B cell (primary cell): ENCODE results near the gene KCNC1. TPM values are rescaled to one million over a fixed set of nuclear protein-coding genes. Genes with fewer than 3 reads are reported as not detected.

Experiments used
- ATAC-seq: fragments of 200-7000 bp; cut with Tn5 transposase; one replicate; pipeline ENCODE4 v1.10.0; 2021; ENCODE audit warnings: low read depth, mild to moderate bottlenecking, moderate number of reproducible peaks, moderate library complexity
- CTCF ChIA-PET: fragments of 350-600 bp; sonication (Branson Sonifier 250); formaldehyde crosslinking; loops from one replicate; lab custom pipeline; 2021; ENCODE audit warnings: antibody characterized with exemption, inconsistent platforms; lab: Charles Lee
- POLR2A ChIA-PET: fragments of 350-600 bp; sonication (Branson Sonifier 250); formaldehyde crosslinking; loops from one replicate; lab custom pipeline; 2021; ENCODE audit warnings: antibody characterized with exemption; lab: Charles Lee
- DNase-seq: peaks from one replicate; pipeline ENCODE4 v3.0.0; 2013
- H2AFZ ChIP-seq: 2 replicates; pipeline ENCODE4 v1.6.1; 2012; ENCODE audit warnings: mild to moderate bottlenecking, low read depth, low read length; ENCODE audit not compliant: insufficient read depth, poor library complexity, severe bottlenecking
- H3K27ac ChIP-seq, 2 donors: 1 replicate in 1 of 2; 2 replicates in 1 of 2; pipeline ENCODE4 v1.5.1; 2012 to 2013; ENCODE audit warnings: low read length in 2 of 2, mild to moderate bottlenecking in 2 of 2, moderate library complexity in 1 of 2
- H3K27me3 ChIP-seq, 4 experiments: fragments of 200-600 bp in 1 of 4; sonication (generic) in 1 of 4; replicated peaks in 1 of 4; 1 replicate in 2 of 4; 2 replicates in 2 of 4; pipeline versions ENCODE4 v1.6.1 to v1.7.0; 2013 to 2016; ENCODE audit warnings: low read length in 3 of 4, mild to moderate bottlenecking in 2 of 4, mixed read lengths in 1 of 4, moderate library complexity in 1 of 4; ENCODE audit not compliant: insufficient read depth in 4 of 4, control insufficient read depth in 3 of 4; ENCODE audit errors: control extremely low read depth in 1 of 4
- H3K36me3 ChIP-seq, 2 experiments: replicated peaks in 1 of 2; 1 replicate in 1 of 2; 2 replicates in 1 of 2; pipeline versions ENCODE4 v1.6.1 to v1.7.1; 2013; ENCODE audit warnings: low read length in 1 of 2; ENCODE audit not compliant: insufficient read depth in 2 of 2, control insufficient read depth in 1 of 2; ENCODE audit errors: control extremely low read depth in 1 of 2, extremely low read depth in 1 of 2
- H3K4me1 ChIP-seq, 2 donors: fragments of 200-600 bp in 1 of 2; sonication (generic) in 1 of 2; 1 replicate in 1 of 2; 2 replicates in 1 of 2; pipeline versions ENCODE4 v1.5.1 to v1.6.1; 2013 to 2017; ENCODE audit warnings: low read length in 2 of 2; ENCODE audit not compliant: control insufficient read depth in 2 of 2, insufficient read depth in 2 of 2
- H3K4me2 ChIP-seq: replicated peaks from 2 replicates; pipeline ENCODE3; 2012; ENCODE audit warnings: mild to moderate bottlenecking, low read depth, low read length; ENCODE audit not compliant: poor library complexity, severe bottlenecking
- H3K4me3 ChIP-seq, 5 experiments: fragments of 200-600 bp in 1 of 5; sonication (generic) in 1 of 5; 1 replicate in 3 of 5; 2 replicates in 2 of 5; pipeline versions ENCODE4 v1.5.1 to v1.7.0; 2011 to 2016; ENCODE audit warnings: low read length in 4 of 5, mild to moderate bottlenecking in 4 of 5, low read depth in 2 of 5, control low read depth in 1 of 5, moderate library complexity in 1 of 5; ENCODE audit not compliant: insufficient read depth in 1 of 5; ENCODE audit errors: control extremely low read depth in 1 of 5, extremely low read depth in 1 of 5
- H3K79me2 ChIP-seq: fragments of 200-600 bp; sonication (generic); one replicate; pipeline ENCODE4 v1.6.0; 2016; ENCODE audit warnings: low read length; ENCODE audit not compliant: control insufficient read depth, insufficient read depth
- H3K9ac ChIP-seq: fragments of 200-600 bp; sonication (generic); 2 replicates; pipeline ENCODE4 v1.6.1; 2017; ENCODE audit warnings: mild to moderate bottlenecking, low read length, moderate library complexity
- H3K9me3 ChIP-seq, 3 donors: one replicate each; pipeline versions ENCODE4 v1.6.1 to v1.7.1; 2013; ENCODE audit warnings: low read length in 2 of 3; ENCODE audit not compliant: control insufficient read depth in 2 of 3, insufficient read depth in 1 of 3; ENCODE audit errors: control extremely low read depth in 1 of 3
- H4K20me1 ChIP-seq: 2 replicates; pipeline ENCODE4 v1.6.0; 2012; ENCODE audit warnings: mild to moderate bottlenecking, low read length; ENCODE audit not compliant: insufficient read depth, control insufficient read depth, poor library complexity, severe bottlenecking
- H3K27ac Mint-ChIP-seq: one replicate; pipeline ENCODE4 v1.8.0; 2021; ENCODE audit warnings: mixed read lengths
- H3K27me3 Mint-ChIP-seq: one replicate; pipeline ENCODE4 v1.8.0; 2021; ENCODE audit warnings: mixed read lengths
- H3K4me1 Mint-ChIP-seq: one replicate; pipeline ENCODE4 v1.8.0; 2021; ENCODE audit warnings: mixed read lengths
- H3K4me3 Mint-ChIP-seq: one replicate; pipeline ENCODE4 v1.8.0; 2021; ENCODE audit warnings: mixed read lengths
- H3K9me3 Mint-ChIP-seq: one replicate; pipeline ENCODE4 v1.8.0; 2022; ENCODE audit warnings: mixed read lengths; ENCODE audit not compliant: insufficient read depth
- EZH2 ChIP-seq: IDR thresholded peaks from 2 replicates; pipeline ENCODE4 v1.6.1; 2012; ENCODE audit warnings: borderline replicate concordance, low read depth, mild to moderate bottlenecking, moderate library complexity, low read length; ENCODE audit not compliant: insufficient read depth, poor library complexity, severe bottlenecking
- WGBS: methylation state at CpG from one replicate; pipeline ENCODE4 v1.1.5; 2013; ENCODE audit warnings: missing lambda C conversion rate; ENCODE audit not compliant: insufficient coverage; 5-methylcytosine and 5-hydroxymethylcytosine counted together
- intact Hi-C: fragments of 100-400 bp; cut with micrococcal nuclease; formaldehyde crosslinking; loops from one replicate; pipeline ENCODE4 v1.10.0; 2022
- polyA plus RNA-seq: library from polyadenylated mRNA; depleted of rRNA; stranded (reverse); fragments of >200 nt; gene quantifications from 2 replicates; pipeline ENCODE4 v1.2.3, GENCODE V29; 2012
- total RNA-seq, 2 donors: library from RNA; stranded (reverse); fragments of 120-200 nt in 1 of 2; gene quantifications; 1 replicate in 1 of 2; 2 replicates in 1 of 2; pipeline versions ENCODE4 v1.2.3 to v1.2.4, GENCODE V29; 2013 to 2022
- TF ChIP-seq, protein P1 (sequence below): fragments of 200-600 bp; IDR thresholded peaks from one replicate; pipeline ENCODE4 v1.8.0; 2022; ENCODE audit warnings: antibody characterized with exemption, mild to moderate bottlenecking

Gene KCNC1
- total and polyA plus RNA-seq, 2 donors (not counting 1 experiment from before 2014, with no cell fraction given) = not detected

DNA sequence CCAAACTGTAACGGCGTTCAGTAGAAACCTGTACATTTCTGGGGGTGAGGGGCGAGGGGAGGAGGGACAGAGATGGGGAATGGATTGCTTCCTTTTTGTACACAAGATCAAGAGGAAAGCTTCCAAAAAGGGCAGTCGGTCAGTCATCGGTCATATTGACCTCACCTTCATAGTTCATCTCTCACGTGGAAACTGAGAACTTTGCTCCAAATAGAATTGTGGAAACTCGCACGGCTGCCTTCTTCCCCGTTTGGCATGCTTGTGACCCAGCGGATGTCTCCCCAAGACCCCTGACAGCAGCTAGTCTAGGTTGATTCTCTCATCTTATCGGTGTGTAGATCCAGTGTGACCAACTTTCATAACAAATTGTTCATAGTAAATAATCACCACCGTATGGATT is 47.6 kb downstream of the KCNC1 start:
- H3K36me3 ChIP-seq = no peaks in the 10 kb centered on the region
- no peaks in the 10 kb centered on the region for H4K20me1 ChIP-seq
- no peak for ATAC-seq
- H3K27ac Mint-ChIP-seq = no peak overlapping the region
- no peaks in the 10 kb centered on the region for H3K27me3 Mint-ChIP-seq
- no peak overlapping the region for H3K4me3 ChIP-seq
- no peak for DNase-seq
- no peaks in the 10 kb centered on the region for H3K79me2 ChIP-seq
- no peak overlapping the region for H3K9ac ChIP-seq
- no peak overlapping the region for H2AFZ ChIP-seq
- 93% methylated on average over 9 of the region's 12 CpGs for WGBS
- H3K27ac ChIP-seq = no peak overlapping the region
- intact Hi-C loops = no loop called here
- H3K27me3 ChIP-seq = no peaks in the 10 kb centered on the region
- no peaks in the 10 kb centered on the region for H3K9me3 Mint-ChIP-seq
- H3K4me2 ChIP-seq = no peak overlapping the region
- POLR2A ChIA-PET = no interaction called here
- no peaks in the 10 kb centered on the region for H3K4me1 ChIP-seq
- no peaks in the 10 kb centered on the region for H3K4me1 Mint-ChIP-seq
- CTCF ChIA-PET = interaction anchor here (1.2 kb wide), 1 partner anchor 51 kb away, joined by 3 read pairs; no protein-coding TSS in a partner anchor
- TF ChIP-seq, protein P1, sequence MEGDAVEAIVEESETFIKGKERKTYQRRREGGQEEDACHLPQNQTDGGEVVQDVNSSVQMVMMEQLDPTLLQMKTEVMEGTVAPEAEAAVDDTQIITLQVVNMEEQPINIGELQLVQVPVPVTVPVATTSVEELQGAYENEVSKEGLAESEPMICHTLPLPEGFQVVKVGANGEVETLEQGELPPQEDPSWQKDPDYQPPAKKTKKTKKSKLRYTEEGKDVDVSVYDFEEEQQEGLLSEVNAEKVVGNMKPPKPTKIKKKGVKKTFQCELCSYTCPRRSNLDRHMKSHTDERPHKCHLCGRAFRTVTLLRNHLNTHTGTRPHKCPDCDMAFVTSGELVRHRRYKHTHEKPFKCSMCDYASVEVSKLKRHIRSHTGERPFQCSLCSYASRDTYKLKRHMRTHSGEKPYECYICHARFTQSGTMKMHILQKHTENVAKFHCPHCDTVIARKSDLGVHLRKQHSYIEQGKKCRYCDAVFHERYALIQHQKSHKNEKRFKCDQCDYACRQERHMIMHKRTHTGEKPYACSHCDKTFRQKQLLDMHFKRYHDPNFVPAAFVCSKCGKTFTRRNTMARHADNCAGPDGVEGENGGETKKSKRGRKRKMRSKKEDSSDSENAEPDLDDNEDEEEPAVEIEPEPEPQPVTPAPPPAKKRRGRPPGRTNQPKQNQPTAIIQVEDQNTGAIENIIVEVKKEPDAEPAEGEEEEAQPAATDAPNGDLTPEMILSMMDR = no peak
- no peak for TF ChIP-seq EZH2
- H3K4me3 Mint-ChIP-seq = no peak overlapping the region
- H3K9me3 ChIP-seq = no peaks in the 10 kb centered on the region

- ChIA-PET CTCF (interaction anchor here (1.2 kb wide), 1 partner anchor 51 kb away, joined by 3 read pairs; no protein-coding TSS in a partner anchor), POLR2A (no interaction called here)
- H3K4me1 ChIP-seq = no peaks in the 10 kb centered on the region
- 73% methylated on average over 1 of the region's 4 CpGs for WGBS
- intact Hi-C loops = no loop called here
- no peaks in the 10 kb centered on the region for H4K20me1 ChIP-seq
- H3K27me3 ChIP-seq = no peaks in the 10 kb centered on the region
- Mint-ChIP-seq H3K4me3 (no peak overlapping the region), H3K27me3 (no peaks in the 10 kb centered on the region), H3K27ac (no peak overlapping the region), H3K4me1 (no peaks in the 10 kb centered on the region), H3K9me3 (no peaks in the 10 kb centered on the region)
- no peak for DNase-seq
- no peaks in the 10 kb centered on the region for H3K9me3 ChIP-seq
- no peak overlapping the region for H3K27ac ChIP-seq
- H3K4me3 ChIP-seq = no peak overlapping the region
- H3K36me3 ChIP-seq = no peaks in the 10 kb centered on the region
- H2AFZ ChIP-seq = no peak overlapping the region
- TF ChIP-seq, protein P1 = no peak
- TF ChIP-seq EZH2 = no peak
- H3K9ac ChIP-seq = no peak overlapping the region
- no peak for ATAC-seq
- no peaks in the 10 kb centered on the region for H3K79me2 ChIP-seq
- H3K4me2 ChIP-seq = no peak overlapping the region
These were observed 48.2 kb downstream of the KCNC1 start for GRCh38 chr11:17782603-17783337.
